Glutamatergic neuron (in vitro differentiated cells): ENCODE data around the gene LAMA3. TPM values are rescaled to one million over a fixed set of nuclear protein-coding genes. Genes with fewer than 3 reads are reported as not detected.

ENCODE experiments used
- DNase-seq: peaks from one replicate; pipeline ENCODE4 v3.0.0; 2022
- H3K27ac Mint-ChIP-seq: one replicate; pipeline ENCODE4 v1.8.0; 2020; ENCODE audit warnings: mild to moderate bottlenecking, mixed read lengths, inconsistent platforms; ENCODE audit not compliant: unreplicated experiment
- H3K27me3 Mint-ChIP-seq: one replicate; pipeline ENCODE4 v1.8.0; 2020; ENCODE audit warnings: mild to moderate bottlenecking, moderate library complexity, mixed read lengths, inconsistent platforms; ENCODE audit not compliant: unreplicated experiment
- H3K36me3 Mint-ChIP-seq: one replicate; pipeline ENCODE4 v1.8.0; 2020; ENCODE audit warnings: mild to moderate bottlenecking, mixed read lengths, inconsistent platforms; ENCODE audit not compliant: unreplicated experiment
- H3K4me1 Mint-ChIP-seq: one replicate; pipeline ENCODE4 v1.8.0; 2020; ENCODE audit warnings: mild to moderate bottlenecking, low read depth, mixed read lengths, inconsistent platforms; ENCODE audit not compliant: unreplicated experiment
- H3K4me3 Mint-ChIP-seq: one replicate; pipeline ENCODE4 v1.8.0; 2020; ENCODE audit warnings: mild to moderate bottlenecking, mixed read lengths, inconsistent platforms; ENCODE audit not compliant: unreplicated experiment
- H3K9me3 Mint-ChIP-seq: one replicate; pipeline ENCODE4 v1.8.0; 2020; ENCODE audit warnings: mild to moderate bottlenecking, moderate library complexity, mixed read lengths, inconsistent platforms; ENCODE audit not compliant: unreplicated experiment
- CTCF ChIP-seq: fragments of 200-600 bp; sonication (generic); IDR thresholded peaks from one replicate; pipeline ENCODE4 v1.5.0; 2021; ENCODE audit not compliant: partially characterized antibody, unreplicated experiment
- total RNA-seq: library from RNA; stranded (reverse); fragmentation: NEBNext Ultra II Directional; extraction: Animal tissue kit (Norgen Biotek cat#: 25700); gene quantifications from one replicate; pipeline ENCODE4 v1.2.1, GENCODE V29; 2021; ENCODE audit not compliant: unreplicated experiment

LAMA3 gene
- total RNA-seq, 1 donor from 2014 or later = 2.1 TPM

- peaks cover 6% of the 10 kb centered on the region for H3K4me1 Mint-ChIP-seq
- peaks cover 1% of the 10 kb centered on the region for H3K27me3 Mint-ChIP-seq
- H3K9me3 Mint-ChIP-seq = peaks cover 2% of the 10 kb centered on the region
These were observed 194.1 kb downstream of the LAMA3 start for GRCh38 chr18:23883277-23883790.

GRCh38 chr18:23884681-23885375 is 195.6 kb downstream of the LAMA3 start:
- Mint-ChIP-seq H3K4me1 (peaks cover 6% of the 10 kb centered on the region), H3K27me3 (no peaks in the 10 kb centered on the region), H3K9me3 (peaks cover 1% of the 10 kb centered on the region), H3K36me3 (no peaks in the 10 kb centered on the region), H3K4me3 (no peak overlapping the region), H3K27ac (no peak overlapping the region)
- TF ChIP-seq CTCF = no peak
- no peak for DNase-seq

More at GRCh38 chr18:23883277-23883790, 194.1 kb downstream of the LAMA3 start:
- TF ChIP-seq CTCF = no peak
- H3K36me3 Mint-ChIP-seq = no peaks in the 10 kb centered on the region
- H3K27ac Mint-ChIP-seq = no peak overlapping the region
- H3K4me3 Mint-ChIP-seq = no peak overlapping the region
- no peak for DNase-seq

- peaks cover 6% of the 10 kb centered on the region for H3K4me1 Mint-ChIP-seq
- no peak for TF ChIP-seq CTCF
- no peak overlapping the region for H3K4me3 Mint-ChIP-seq
- no peaks in the 10 kb centered on the region for H3K27me3 Mint-ChIP-seq
- no peak overlapping the region for H3K27ac Mint-ChIP-seq
- peaks cover 1% of the 10 kb centered on the region for H3K9me3 Mint-ChIP-seq
- no peaks in the 10 kb centered on the region for H3K36me3 Mint-ChIP-seq
- DNase-seq = no peak
These were observed 196.5 kb downstream of the LAMA3 start for GRCh38 chr18:23885750-23886149.

- Mint-ChIP-seq H3K9me3 (peaks cover 1% of the 10 kb centered on the region), H3K27me3 (no peaks in the 10 kb centered on the region), H3K4me3 (no peak overlapping the region)
These were observed 197.8 kb downstream of the LAMA3 start for GRCh38 chr18:23887035-23887434.

More at GRCh38 chr18:23887035-23887434, 197.8 kb downstream of the LAMA3 start:
- Mint-ChIP-seq H3K36me3 (no peaks in the 10 kb centered on the region), H3K4me1 (peaks cover 6% of the 10 kb centered on the region), H3K27ac (no peak overlapping the region)
- TF ChIP-seq CTCF = no peak
- DNase-seq = no peak
